ENCODE data around the gene MRPL40.
A peak's percentile ranks its signal among the peaks of the same experiment; 100 is the strongest.

The MRPL40 gene

GRCh38 chr22:19398206-19398605, 34.1 kb upstream of the MRPL40 start:
- DNase-seq (ENCODE audit: low read depth) = peak; percentile 25

DNA sequence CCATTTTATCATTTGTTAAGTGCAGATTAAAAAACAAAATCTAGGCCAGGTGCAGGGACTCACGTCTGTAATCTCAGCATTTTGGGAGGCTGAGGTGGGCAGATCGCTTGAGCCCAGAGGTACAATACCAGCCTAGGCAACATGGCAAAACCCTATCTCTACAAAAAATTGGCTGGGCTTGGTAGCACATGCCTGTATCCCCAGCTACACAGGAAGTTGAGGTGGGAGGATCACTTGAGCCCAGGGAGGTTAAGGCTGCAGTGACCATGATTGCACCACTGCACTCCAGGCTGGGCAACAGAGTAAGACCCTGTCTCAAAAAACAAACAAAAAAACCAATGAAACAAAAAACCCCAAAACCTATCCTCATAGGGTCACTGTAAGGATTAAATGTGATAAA, 33.7 kb upstream of the MRPL40 start:
- TF ChIP-seq, protein P1, sequence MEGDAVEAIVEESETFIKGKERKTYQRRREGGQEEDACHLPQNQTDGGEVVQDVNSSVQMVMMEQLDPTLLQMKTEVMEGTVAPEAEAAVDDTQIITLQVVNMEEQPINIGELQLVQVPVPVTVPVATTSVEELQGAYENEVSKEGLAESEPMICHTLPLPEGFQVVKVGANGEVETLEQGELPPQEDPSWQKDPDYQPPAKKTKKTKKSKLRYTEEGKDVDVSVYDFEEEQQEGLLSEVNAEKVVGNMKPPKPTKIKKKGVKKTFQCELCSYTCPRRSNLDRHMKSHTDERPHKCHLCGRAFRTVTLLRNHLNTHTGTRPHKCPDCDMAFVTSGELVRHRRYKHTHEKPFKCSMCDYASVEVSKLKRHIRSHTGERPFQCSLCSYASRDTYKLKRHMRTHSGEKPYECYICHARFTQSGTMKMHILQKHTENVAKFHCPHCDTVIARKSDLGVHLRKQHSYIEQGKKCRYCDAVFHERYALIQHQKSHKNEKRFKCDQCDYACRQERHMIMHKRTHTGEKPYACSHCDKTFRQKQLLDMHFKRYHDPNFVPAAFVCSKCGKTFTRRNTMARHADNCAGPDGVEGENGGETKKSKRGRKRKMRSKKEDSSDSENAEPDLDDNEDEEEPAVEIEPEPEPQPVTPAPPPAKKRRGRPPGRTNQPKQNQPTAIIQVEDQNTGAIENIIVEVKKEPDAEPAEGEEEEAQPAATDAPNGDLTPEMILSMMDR (conservative IDR thresholded peaks at IDR 0.05; ENCODE audit: control insufficient read depth, insufficient read depth, low read depth, low read length) = no peak
- DNase-seq (ENCODE audit: low read depth) = no peak
- no peak overlapping the region for H3K4me3 ChIP-seq (ENCODE audit: control insufficient read depth, low read depth, low read length)

More at GRCh38 chr22:19398206-19398605, 34.1 kb upstream of the MRPL40 start:
- H3K4me3 ChIP-seq (ENCODE audit: control insufficient read depth, low read depth, low read length) = no peak overlapping the region
- TF ChIP-seq, protein P1 (conservative IDR thresholded peaks at IDR 0.05; ENCODE audit: control insufficient read depth, insufficient read depth, low read depth, low read length) = no peak

- TF ChIP-seq, protein P1 (conservative IDR thresholded peaks at IDR 0.05; ENCODE audit: control insufficient read depth, insufficient read depth, low read depth, low read length) = no peak
- H3K4me3 ChIP-seq (ENCODE audit: control insufficient read depth, low read depth, low read length) = no peak overlapping the region
- DNase-seq (ENCODE audit: low read depth) = no peak
Measured at GRCh38 chr22:19400881-19401280, 31.5 kb upstream of the MRPL40 start.

DNA sequence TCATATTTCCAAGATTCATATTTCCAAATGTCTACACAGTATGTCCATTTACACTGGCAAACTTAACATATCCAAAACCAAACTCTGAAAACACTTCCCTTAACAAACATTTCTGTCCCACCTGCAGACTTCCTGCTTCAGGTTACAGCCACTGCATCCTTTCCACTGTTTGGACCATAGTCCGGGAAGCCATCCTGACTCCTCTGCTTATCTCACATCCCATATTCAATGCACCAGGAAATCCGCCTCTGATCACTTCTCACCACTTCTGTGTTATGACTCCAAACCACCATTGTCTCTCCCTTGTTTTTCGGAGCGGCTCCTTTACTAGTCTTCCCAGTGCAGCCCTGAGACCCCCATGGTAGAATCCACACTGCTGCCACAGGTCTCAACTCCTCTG, 30.9 kb upstream of the MRPL40 start:
- H3K4me3 ChIP-seq (ENCODE audit: control insufficient read depth, low read depth, low read length) = no peak overlapping the region
- TF ChIP-seq, protein P1 (conservative IDR thresholded peaks at IDR 0.05; ENCODE audit: control insufficient read depth, insufficient read depth, low read depth, low read length) = no peak
- DNase-seq (ENCODE audit: low read depth) = no peak

DNA sequence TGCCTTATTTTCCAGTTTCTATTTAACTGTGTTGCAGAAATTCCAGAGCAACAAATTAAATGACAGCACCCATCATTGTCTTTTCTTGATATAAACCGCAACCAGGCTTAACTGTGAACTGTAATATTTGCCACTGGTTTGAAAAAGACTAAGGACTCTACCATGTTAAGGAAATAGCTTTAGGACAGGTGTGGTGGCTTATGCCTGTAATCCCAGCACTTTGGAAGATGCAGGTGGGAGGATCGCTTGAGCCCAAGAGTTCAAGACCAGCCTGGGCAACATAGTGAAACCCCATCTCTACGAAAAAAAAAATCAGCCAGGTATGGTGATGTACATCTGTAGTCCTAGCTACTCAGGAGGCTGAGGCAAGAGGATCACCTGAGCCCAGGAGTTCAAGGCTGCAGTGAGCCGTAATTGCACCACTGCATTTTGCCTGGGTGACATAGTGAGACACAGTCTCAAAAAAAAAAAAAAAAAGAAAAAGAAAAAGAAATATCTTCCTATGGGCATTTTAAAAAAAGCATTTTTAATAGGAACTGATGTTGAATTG, 29.6 kb upstream of the MRPL40 start:
- DNase-seq (ENCODE audit: low read depth) = no peak
- TF ChIP-seq, protein P1 (conservative IDR thresholded peaks at IDR 0.05; ENCODE audit: control insufficient read depth, insufficient read depth, low read depth, low read length) = no peak
- no peak overlapping the region for H3K4me3 ChIP-seq (ENCODE audit: control insufficient read depth, low read depth, low read length)

DNA sequence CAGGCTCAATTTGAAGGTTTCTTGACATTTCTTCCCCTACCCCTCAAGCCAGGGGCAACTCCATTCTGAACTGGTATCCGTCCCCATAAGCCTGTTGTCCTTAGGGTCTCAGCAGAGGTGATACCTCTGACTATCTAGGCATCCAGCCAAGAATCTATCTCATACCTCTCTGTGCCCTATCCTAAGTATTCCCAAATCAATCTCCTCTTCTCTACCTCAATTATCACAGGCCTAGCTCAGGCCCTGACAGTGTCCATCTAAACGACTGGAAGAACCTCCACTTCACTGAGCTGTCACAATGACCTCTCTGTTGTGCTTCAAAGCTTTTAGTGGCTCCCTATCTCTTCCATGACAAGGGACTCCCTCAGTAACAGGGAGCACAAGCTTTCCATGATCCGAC, 27.7 kb upstream of the MRPL40 start:
- TF ChIP-seq, protein P1 (conservative IDR thresholded peaks at IDR 0.05; ENCODE audit: control insufficient read depth, insufficient read depth, low read depth, low read length) = no peak
- DNase-seq (ENCODE audit: low read depth) = no peak
- no peak overlapping the region for H3K4me3 ChIP-seq (ENCODE audit: control insufficient read depth, low read depth, low read length)

- H3K4me3 ChIP-seq (ENCODE audit: control insufficient read depth, low read depth, low read length) = no peak overlapping the region
- DNase-seq (ENCODE audit: low read depth) = no peak
- TF ChIP-seq, protein P1 (conservative IDR thresholded peaks at IDR 0.05; ENCODE audit: control insufficient read depth, insufficient read depth, low read depth, low read length) = no peak
Measured at GRCh38 chr22:19405133-19405532, 27.2 kb upstream of the MRPL40 start.

Measured in fibroblast of mammary gland (primary cell).